CD14-positive monocyte (primary cell): ENCODE measurements around the gene DUSP1. TPM values are rescaled to one million over a fixed set of nuclear protein-coding genes. Genes with fewer than 3 reads are reported as not detected.

Experiments
- DNase-seq, 3 donors: peaks; one replicate each; pipeline ENCODE4 v3.0.0-alpha.2; 2011 to 2022
- H2AFZ ChIP-seq: 2 replicates; pipeline ENCODE4 v1.6.0; 2012; ENCODE audit warnings: mild to moderate bottlenecking, low read depth, low read length, inconsistent platforms; ENCODE audit not compliant: insufficient read depth, poor library complexity, severe bottlenecking
- H3K27ac ChIP-seq, 2 donors: 1 replicate in 1 of 2; 2 replicates in 1 of 2; pipeline ENCODE4 v1.5.1; 2012 to 2013; ENCODE audit warnings: low read length in 2 of 2, control low read depth in 1 of 2, inconsistent platforms in 1 of 2, low read depth in 1 of 2, mild to moderate bottlenecking in 1 of 2
- H3K27me3 ChIP-seq, 2 donors: one replicate each; pipeline versions ENCODE4 v1.6.0 to v1.6.1; 2011 to 2013; ENCODE audit warnings: low read length in 2 of 2; ENCODE audit not compliant: control insufficient read depth in 2 of 2, insufficient read depth in 2 of 2
- H3K36me3 ChIP-seq, 2 donors: replicated peaks in 1 of 2; 1 replicate in 1 of 2; 2 replicates in 1 of 2; pipeline versions ENCODE4 v1.5.1 to v1.6.1; 2012 to 2013; ENCODE audit warnings: low read length in 2 of 2, control low read depth in 1 of 2, inconsistent platforms in 1 of 2, mild to moderate bottlenecking in 1 of 2; ENCODE audit not compliant: insufficient read depth in 2 of 2, control insufficient read depth in 1 of 2
- H3K4me1 ChIP-seq, 2 donors: 1 replicate in 1 of 2; 2 replicates in 1 of 2; pipeline versions ENCODE4 v1.5.1 to v1.6.1; 2012 to 2013; ENCODE audit warnings: low read length in 2 of 2, control low read depth in 1 of 2, inconsistent platforms in 1 of 2, mild to moderate bottlenecking in 1 of 2, moderate library complexity in 1 of 2; ENCODE audit not compliant: insufficient read depth in 2 of 2, control insufficient read depth in 1 of 2
- H3K4me2 ChIP-seq: replicated peaks from 2 replicates; pipeline ENCODE3; 2012; ENCODE audit warnings: low read length, moderate library complexity, mild to moderate bottlenecking; ENCODE audit not compliant: poor library complexity, severe bottlenecking; ENCODE audit errors: extremely low read depth
- H3K4me3 ChIP-seq, 3 experiments: fragments of 200-600 bp in 1 of 3; sonication (generic) in 1 of 3; replicated peaks in 1 of 3; 1 replicate in 2 of 3; 2 replicates in 1 of 3; pipeline ENCODE4 v1.5.1; 2011 to 2013; ENCODE audit warnings: low read length in 3 of 3, mild to moderate bottlenecking in 3 of 3, control low read depth in 2 of 3, low read depth in 2 of 3, inconsistent platforms in 1 of 3, moderate library complexity in 1 of 3
- H3K79me2 ChIP-seq: 2 replicates; pipeline ENCODE4 v1.6.0; 2012; ENCODE audit warnings: mild to moderate bottlenecking, control low read depth, inconsistent platforms, low read length, moderate library complexity; ENCODE audit not compliant: insufficient read depth
- H3K9ac ChIP-seq: 2 replicates; pipeline ENCODE4 v1.6.0; 2017; ENCODE audit warnings: low read length, mild to moderate bottlenecking; ENCODE audit not compliant: insufficient read depth, poor library complexity, severe bottlenecking
- H3K9me3 ChIP-seq, 2 donors: replicated peaks in 1 of 2; 1 replicate in 1 of 2; 2 replicates in 1 of 2; pipeline versions ENCODE4 v1.5.1 to v1.6.1; 2012 to 2013; ENCODE audit warnings: low read length in 2 of 2, control low read depth in 1 of 2; ENCODE audit not compliant: control insufficient read depth in 1 of 2, insufficient read depth in 1 of 2
- H4K20me1 ChIP-seq: 2 replicates; pipeline ENCODE4 v1.6.0; 2012; ENCODE audit warnings: mild to moderate bottlenecking, low read length, control low read depth, moderate library complexity; ENCODE audit not compliant: insufficient read depth
- H3K27ac Mint-ChIP-seq, 7 donors: one replicate each; pipeline ENCODE4 v1.8.0; 2020; ENCODE audit warnings: mild to moderate bottlenecking in 7 of 7, mixed read lengths in 7 of 7, moderate library complexity in 6 of 7, inconsistent platforms in 2 of 7
- H3K27me3 Mint-ChIP-seq, 3 donors: one replicate each; pipeline ENCODE4 v1.8.0; 2021 to 2022; ENCODE audit warnings: low read depth in 3 of 3, mild to moderate bottlenecking in 3 of 3, mixed read lengths in 3 of 3, moderate library complexity in 3 of 3, inconsistent platforms in 1 of 3
- H3K36me3 Mint-ChIP-seq, 2 donors: one replicate each; pipeline ENCODE4 v1.8.0; 2020; ENCODE audit warnings: mixed read lengths in 2 of 2, inconsistent platforms in 1 of 2, mild to moderate bottlenecking in 1 of 2
- H3K4me1 Mint-ChIP-seq: one replicate; pipeline ENCODE4 v1.8.0; 2020; ENCODE audit warnings: mild to moderate bottlenecking, mixed read lengths
- H3K4me3 Mint-ChIP-seq, 2 donors: one replicate each; pipeline ENCODE4 v1.8.0; 2020; ENCODE audit warnings: mild to moderate bottlenecking in 2 of 2, mixed read lengths in 2 of 2, moderate library complexity in 1 of 2
- H3K9me3 Mint-ChIP-seq, 7 donors: one replicate each; pipeline ENCODE4 v1.8.0; 2020 to 2022; ENCODE audit warnings: mixed read lengths in 7 of 7, mild to moderate bottlenecking in 6 of 7, moderate library complexity in 6 of 7, inconsistent platforms in 2 of 7
- WGBS: methylation state at CpG from one replicate; pipeline ENCODE4 v1.1.5; 2013; ENCODE audit warnings: missing lambda C conversion rate; ENCODE audit not compliant: insufficient coverage; 5-methylcytosine and 5-hydroxymethylcytosine counted together
- intact Hi-C, 2 donors: fragments of 100-400 bp; cut with micrococcal nuclease; formaldehyde crosslinking; loops; one replicate each; pipeline versions ENCODE4 v1.15.0 to v1.15.1; 2023
- polyA plus RNA-seq, 3 donors: library from polyadenylated mRNA; depleted of rRNA in 1 of 3; unstranded in 2 of 3; stranded (reverse) in 1 of 3; fragments of 300-500 nt in 2 of 3; fragments of >200 nt in 1 of 3; fragmentation: Illumina TruSeq in 2 of 3; gene quantifications; 1 replicate in 2 of 3; 2 replicates in 1 of 3; pipeline ENCODE4 v1.2.3, GENCODE V29; 2012 to 2021
- TF ChIP-seq, protein P1 (sequence below): fragments of 200-600 bp; IDR thresholded peaks from one replicate; pipeline ENCODE4 v1.8.0; 2022; ENCODE audit warnings: antibody characterized with exemption, mild to moderate bottlenecking

Gene DUSP1
- polyA plus RNA-seq, 3 donors: 1,963 to 4,884 (median 3,954) TPM

DNA sequence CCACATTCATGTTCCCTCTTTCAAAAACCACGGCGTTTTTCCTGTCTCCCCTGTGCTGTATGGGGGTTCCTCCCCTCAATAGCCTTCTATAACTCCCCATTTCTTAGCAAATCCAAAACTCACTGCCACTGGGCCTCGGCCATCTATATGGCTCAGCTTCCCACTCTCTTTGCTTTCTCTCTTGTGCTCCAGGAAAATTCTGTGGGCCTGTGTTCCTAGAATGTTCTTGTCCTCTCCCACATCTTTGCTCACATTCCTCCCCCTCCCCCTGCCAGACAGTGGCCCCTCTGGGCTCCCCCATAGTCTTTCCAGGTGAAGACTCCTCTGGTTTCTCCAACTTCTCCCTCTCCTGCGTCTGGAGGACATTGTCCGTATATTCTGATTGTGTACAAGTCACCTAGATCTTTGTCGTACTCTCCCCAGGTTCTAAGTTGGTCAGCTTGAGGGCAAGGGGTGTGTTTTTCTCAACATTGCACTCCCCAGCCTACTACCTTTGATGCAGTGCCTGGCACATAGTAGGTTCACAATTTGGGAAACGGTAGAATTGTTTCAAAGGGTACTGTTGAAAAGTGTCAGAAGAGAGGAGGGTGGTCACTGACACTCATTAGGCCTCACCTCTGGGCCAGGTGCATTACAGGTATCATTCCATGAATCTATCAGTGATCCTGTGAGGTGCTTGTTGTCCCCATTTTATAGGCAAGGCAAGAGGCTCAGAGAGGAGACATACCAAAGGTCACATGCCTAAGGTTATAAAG lies 3.7 kb upstream of the DUSP1 start:
- Histone ChIP-seq H3K4me3 (peak overlapping the region in 1 of 3 experiments; percentile 33), H4K20me1 (peaks cover 12% of the 10 kb centered on the region), H3K4me1 (peaks cover 65 to 70% of the 10 kb centered on the region in 2 donors), H3K36me3 (peaks cover 9 to 12% of the 10 kb centered on the region in 2 donors), H3K9ac (peak overlapping the region; percentile 100), H3K9me3 (no peaks in the 10 kb centered on the region), H3K79me2 (peaks cover 12% of the 10 kb centered on the region), H3K4me2 (peak overlapping the region; percentile 38), H2AFZ (no peak overlapping the region), H3K27ac (peak overlapping the region; percentile 100), H3K27me3 (no peaks in the 10 kb centered on the region)
- peaks cover 3 to 15% (median 5%) of the 10 kb centered on the region in 3 donors for H3K27me3 Mint-ChIP-seq
- WGBS: 43% methylated on average over 1 of the region's 7 CpGs
- TF ChIP-seq, protein P1, sequence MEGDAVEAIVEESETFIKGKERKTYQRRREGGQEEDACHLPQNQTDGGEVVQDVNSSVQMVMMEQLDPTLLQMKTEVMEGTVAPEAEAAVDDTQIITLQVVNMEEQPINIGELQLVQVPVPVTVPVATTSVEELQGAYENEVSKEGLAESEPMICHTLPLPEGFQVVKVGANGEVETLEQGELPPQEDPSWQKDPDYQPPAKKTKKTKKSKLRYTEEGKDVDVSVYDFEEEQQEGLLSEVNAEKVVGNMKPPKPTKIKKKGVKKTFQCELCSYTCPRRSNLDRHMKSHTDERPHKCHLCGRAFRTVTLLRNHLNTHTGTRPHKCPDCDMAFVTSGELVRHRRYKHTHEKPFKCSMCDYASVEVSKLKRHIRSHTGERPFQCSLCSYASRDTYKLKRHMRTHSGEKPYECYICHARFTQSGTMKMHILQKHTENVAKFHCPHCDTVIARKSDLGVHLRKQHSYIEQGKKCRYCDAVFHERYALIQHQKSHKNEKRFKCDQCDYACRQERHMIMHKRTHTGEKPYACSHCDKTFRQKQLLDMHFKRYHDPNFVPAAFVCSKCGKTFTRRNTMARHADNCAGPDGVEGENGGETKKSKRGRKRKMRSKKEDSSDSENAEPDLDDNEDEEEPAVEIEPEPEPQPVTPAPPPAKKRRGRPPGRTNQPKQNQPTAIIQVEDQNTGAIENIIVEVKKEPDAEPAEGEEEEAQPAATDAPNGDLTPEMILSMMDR: no peak
- H3K9me3 Mint-ChIP-seq: peaks cover 3 to 11% (median 5%) of the 10 kb centered on the region in 7 donors
- intact Hi-C loops: loop anchor here (5.0 to 10.0 kb wide), 2 partner anchors 60 to 158 kb away; partner anchors contain the start of gene ERGIC1 (in 1 of the 2)
- peaks cover 24 to 29% of the 10 kb centered on the region in 2 donors for H3K36me3 Mint-ChIP-seq
- H3K27ac Mint-ChIP-seq: peak overlapping the region; percentile 99 to 100 (median 100)
- peak overlapping the region; percentile 21 to 38 for H3K4me3 Mint-ChIP-seq
- DNase-seq: peak in 1 of 3 donors; percentile 30
- peaks cover 62% of the 10 kb centered on the region for H3K4me1 Mint-ChIP-seq

DNA sequence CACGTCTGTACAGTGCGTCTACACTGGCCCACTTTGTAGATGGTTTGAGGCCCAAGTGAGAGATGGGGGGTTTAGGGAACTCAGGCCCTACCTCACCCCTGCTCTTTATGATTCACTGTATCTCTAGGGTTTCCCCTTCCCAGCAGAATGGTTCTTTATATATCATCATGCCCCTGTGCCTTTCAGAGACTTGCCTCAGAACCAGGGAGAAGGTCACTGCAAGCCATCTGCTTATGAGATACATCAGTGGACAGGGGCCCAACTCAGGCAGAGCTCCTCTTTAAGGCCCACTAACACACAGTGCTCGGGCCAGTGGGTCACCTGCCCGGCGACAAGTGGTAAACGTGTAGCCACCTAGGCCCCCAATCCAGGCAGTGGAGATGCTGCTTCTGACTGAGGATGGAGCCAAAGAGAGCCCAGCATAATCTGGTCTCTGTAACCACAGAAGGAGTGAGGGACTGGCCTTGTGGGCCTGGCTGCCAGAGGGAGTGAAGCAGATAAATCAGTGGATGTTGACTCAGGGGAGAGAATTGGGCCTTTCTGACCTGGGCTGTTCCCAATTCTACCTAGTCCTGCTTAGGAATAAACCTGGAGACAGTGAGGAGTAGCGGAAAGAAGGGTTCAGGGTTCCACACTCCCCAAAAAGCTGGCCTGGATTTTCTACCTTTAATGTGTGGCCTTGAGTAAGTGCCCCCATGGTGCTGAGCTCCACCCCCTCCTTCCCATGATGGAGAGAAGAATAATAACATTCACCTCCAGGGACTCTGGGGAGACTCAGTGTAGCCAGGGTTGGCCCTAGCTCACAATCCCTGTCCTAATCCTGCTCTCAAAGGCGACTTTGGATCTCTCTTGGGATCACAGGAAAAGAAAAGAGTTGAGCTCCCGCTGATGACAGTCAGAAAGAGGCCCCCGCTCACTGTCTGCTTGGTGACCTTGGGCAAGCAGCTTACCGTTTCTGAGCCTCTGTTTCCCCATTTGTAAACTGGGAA lies 2.8 kb upstream of the DUSP1 start:
- H3K27ac Mint-ChIP-seq: peak overlapping the region; percentile 99 to 100 (median 100)
- H3K27ac ChIP-seq: peak overlapping the region; percentile 100
- intact Hi-C loops: loop anchor here (2.0 to 10.0 kb wide), 6 partner anchors 25 to 159 kb away; partner anchors contain the start of gene ERGIC1 (in 2 of the 2)
- H3K27me3 ChIP-seq: no peaks in the 10 kb centered on the region
- no peak overlapping the region for H2AFZ ChIP-seq
- peaks cover 3 to 24% (median 12%) of the 10 kb centered on the region in 3 donors for H3K27me3 Mint-ChIP-seq
- peaks cover 22% of the 10 kb centered on the region for H4K20me1 ChIP-seq
- peaks cover 64 to 79% of the 10 kb centered on the region in 2 donors for H3K4me1 ChIP-seq
- H3K9ac ChIP-seq: peak overlapping the region; percentile 100
- no peaks in the 10 kb centered on the region for H3K9me3 ChIP-seq
- 93% methylated on average over 8 of the region's 11 CpGs for WGBS
- DNase-seq: peak; percentile 86 to 94 (median 89)
- H3K4me3 Mint-ChIP-seq: peak overlapping the region; percentile 72 to 97
- H3K79me2 ChIP-seq: peaks cover 22% of the 10 kb centered on the region
- H3K4me1 Mint-ChIP-seq: peaks cover 61% of the 10 kb centered on the region
- peak overlapping the region; percentile 38 for H3K4me2 ChIP-seq
- H3K36me3 ChIP-seq: peaks cover 18 to 22% of the 10 kb centered on the region in 2 donors
- peak overlapping the region in 1 of 3 experiments; percentile 33 for H3K4me3 ChIP-seq
- H3K9me3 Mint-ChIP-seq: peaks cover 3 to 16% (median 15%) of the 10 kb centered on the region in 7 donors
- peaks cover 34 to 39% of the 10 kb centered on the region in 2 donors for H3K36me3 Mint-ChIP-seq
- TF ChIP-seq, protein P1: no peak
